HCT116 (cell line): ENCODE measurements around the gene SLC27A2.

Source experiments
- CEBPB ChIP-seq: IDR thresholded peaks from 2 replicates; pipeline ENCODE4 v1.6.1; 2012; ENCODE audit warnings: low read depth
- CTCF ChIP-seq, 3 experiments: fragments of 200-600 bp in 1 of 3; sonication (generic) in 1 of 3; IDR thresholded peaks in 2 of 3; conservative IDR thresholded peaks in 1 of 3; 2 replicates each; pipeline ENCODE4 v1.5.1; 2012 to 2017; ENCODE audit warnings: low read depth in 2 of 3, low read length in 2 of 3, antibody characterized with exemption in 1 of 3, borderline replicate concordance in 1 of 3, control low read depth in 1 of 3, mild to moderate bottlenecking in 1 of 3, mixed read lengths in 1 of 3, mixed run types in 1 of 3, moderate library complexity in 1 of 3; ENCODE audit not compliant: insufficient read depth in 1 of 3
- EZH2 ChIP-seq: fragments of 200-600 bp; sonication (generic); IDR thresholded peaks from 2 replicates; pipeline ENCODE4 v1.6.1; 2017; ENCODE audit warnings: antibody characterized with exemption, mixed run types
- EZH2phosphoT487 ChIP-seq: fragments of 200-600 bp; IDR thresholded peaks from 2 replicates; pipeline ENCODE4 v1.6.1; 2018; ENCODE audit warnings: antibody characterized with exemption, borderline replicate concordance
- FOSL1 ChIP-seq: IDR thresholded peaks from 2 replicates; pipeline ENCODE4 v1.6.1; 2012; ENCODE audit warnings: low read depth
- JUND ChIP-seq: IDR thresholded peaks from 2 replicates; pipeline ENCODE4 v1.6.1; 2012
- POLR2A ChIP-seq: IDR thresholded peaks from 2 replicates; pipeline ENCODE4 v1.7.0; 2011; ENCODE audit warnings: borderline replicate concordance; ENCODE audit not compliant: insufficient read depth, insufficient read length; ENCODE audit errors: extremely low read depth
- RAD21 ChIP-seq: IDR thresholded peaks from 2 replicates; pipeline ENCODE4 v1.6.1; 2012; ENCODE audit warnings: low read depth, mild to moderate bottlenecking
- REST ChIP-seq: IDR thresholded peaks from 2 replicates; pipeline ENCODE4 v1.6.1; 2012; ENCODE audit warnings: low read depth
- SIN3A ChIP-seq: IDR thresholded peaks from 2 replicates; pipeline ENCODE4 v1.6.1; 2012; ENCODE audit warnings: low read depth
- SRF ChIP-seq: IDR thresholded peaks from 2 replicates; pipeline ENCODE4 v1.6.1; 2012; ENCODE audit warnings: low read depth
- YY1 ChIP-seq: IDR thresholded peaks from 2 replicates; pipeline ENCODE4 v1.6.1; 2011; ENCODE audit warnings: low read length, low read depth, moderate library complexity, mild to moderate bottlenecking; ENCODE audit not compliant: insufficient replicate concordance; ENCODE audit errors: extremely low read depth

- TF ChIP-seq EZH2phosphoT487 (no peak), POLR2A (no peak), JUND (no peak), EZH2 (no peak), CTCF (IDR thresholded peaks at IDR 0.05 in 2 of 3, conservative IDR thresholded peaks at IDR 0.05 in 1 of 3; ENCODE audit: borderline replicate concordance in 1 of 3, insufficient read depth in 1 of 3, low read depth in 2 of 3, low read length in 2 of 3) (no peak), CEBPB (no peak), REST (no peak), SIN3A (no peak), YY1 (no peak), RAD21 (no peak), FOSL1 (no peak), SRF (no peak)
Measured at GRCh38 chr15:50246631-50247030, 64.6 kb downstream of the SLC27A2 start.
